ENCODE data around the gene LRRC72.
"Not testable (repeated sequence)": the region's sequence is repeated elsewhere in the genome, so short reads cannot be mapped to it uniquely, and the experiment has no call there.

Gene LRRC72

GRCh38 chr7:16562456-16563220, 36.0 kb downstream of the LRRC72 start:
- in situ Hi-C loops (cut with HindIII; ENCODE audit: low pct_ligation_motif_present, low pct_unique_long_range_greater_than_20kb, low sequenced_read_pairs), result no loop called here
- DNase-seq, result no peak

- in situ Hi-C loops (cut with HindIII; ENCODE audit: low pct_ligation_motif_present, low pct_unique_long_range_greater_than_20kb, low sequenced_read_pairs), result no loop called here
- peak; percentile 13 for DNase-seq
Measured at GRCh38 chr7:16563281-16564022, 36.8 kb downstream of the LRRC72 start.

- in situ Hi-C loops (cut with HindIII; ENCODE audit: low pct_ligation_motif_present, low pct_unique_long_range_greater_than_20kb, low sequenced_read_pairs), result no loop called here
- no peak for DNase-seq
Measured at GRCh38 chr7:16564023-16564380, 37.4 kb downstream of the LRRC72 start.

- DNase-seq, result peak; percentile 73
- in situ Hi-C loops (cut with HindIII; ENCODE audit: low pct_ligation_motif_present, low pct_unique_long_range_greater_than_20kb, low sequenced_read_pairs), result no loop called here
Measured at GRCh38 chr7:16564909-16565426, 38.3 kb downstream of the LRRC72 start.

- no peak for DNase-seq
- in situ Hi-C loops (cut with HindIII; ENCODE audit: low pct_ligation_motif_present, low pct_unique_long_range_greater_than_20kb, low sequenced_read_pairs), result no loop called here
Measured at GRCh38 chr7:16571941-16572340, 45.3 kb downstream of the LRRC72 start.

- no peak for DNase-seq
- in situ Hi-C loops (cut with HindIII; ENCODE audit: low pct_ligation_motif_present, low pct_unique_long_range_greater_than_20kb, low sequenced_read_pairs), result no loop called here
Measured at GRCh38 chr7:16579216-16579615, 52.6 kb downstream of the LRRC72 start.

- in situ Hi-C loops (cut with HindIII; ENCODE audit: low pct_ligation_motif_present, low pct_unique_long_range_greater_than_20kb, low sequenced_read_pairs), result no loop called here
- no peak for DNase-seq
Measured at GRCh38 chr7:16581286-16581685, 54.7 kb downstream of the LRRC72 start.

- in situ Hi-C loops (cut with HindIII; ENCODE audit: low pct_ligation_motif_present, low pct_unique_long_range_greater_than_20kb, low sequenced_read_pairs), result no loop called here
- no peak for DNase-seq
Measured at GRCh38 chr7:16583834-16584233, 57.2 kb downstream of the LRRC72 start.

- no peak for DNase-seq
- in situ Hi-C loops (cut with HindIII; ENCODE audit: low pct_ligation_motif_present, low pct_unique_long_range_greater_than_20kb, low sequenced_read_pairs), result no loop called here
Measured at GRCh38 chr7:16585540-16585939, 58.9 kb downstream of the LRRC72 start.

- no peak for DNase-seq
- in situ Hi-C loops (cut with HindIII; ENCODE audit: low pct_ligation_motif_present, low pct_unique_long_range_greater_than_20kb, low sequenced_read_pairs), result no loop called here
Measured at GRCh38 chr7:16586081-16586874, 59.7 kb downstream of the LRRC72 start.

- in situ Hi-C loops (cut with HindIII; ENCODE audit: low pct_ligation_motif_present, low pct_unique_long_range_greater_than_20kb, low sequenced_read_pairs), result no loop called here
- DNase-seq, result no peak
Measured at GRCh38 chr7:16587129-16587528, 60.5 kb downstream of the LRRC72 start.

GRCh38 chr7:16587790-16588189, 61.2 kb downstream of the LRRC72 start:
- DNase-seq, result no peak
- in situ Hi-C loops (cut with HindIII; ENCODE audit: low pct_ligation_motif_present, low pct_unique_long_range_greater_than_20kb, low sequenced_read_pairs), result no loop called here

GRCh38 chr7:16589881-16590280, 63.3 kb downstream of the LRRC72 start:
- in situ Hi-C loops (cut with HindIII; ENCODE audit: low pct_ligation_motif_present, low pct_unique_long_range_greater_than_20kb, low sequenced_read_pairs), result no loop called here
- DNase-seq, result no peak

GRCh38 chr7:16590424-16590823, 63.8 kb downstream of the LRRC72 start:
- DNase-seq, result no peak
- in situ Hi-C loops (cut with HindIII; ENCODE audit: low pct_ligation_motif_present, low pct_unique_long_range_greater_than_20kb, low sequenced_read_pairs), result no loop called here

- in situ Hi-C loops (cut with HindIII; ENCODE audit: low pct_ligation_motif_present, low pct_unique_long_range_greater_than_20kb, low sequenced_read_pairs), result no loop called here
- no peak for DNase-seq
Measured at GRCh38 chr7:16592395-16592794, 65.8 kb downstream of the LRRC72 start.

- in situ Hi-C loops (cut with HindIII; ENCODE audit: low pct_ligation_motif_present, low pct_unique_long_range_greater_than_20kb, low sequenced_read_pairs), result no loop called here
- no peak for DNase-seq
Measured at GRCh38 chr7:16594061-16594460, 67.4 kb downstream of the LRRC72 start.

- DNase-seq, result no peak
- in situ Hi-C loops (cut with HindIII; ENCODE audit: low pct_ligation_motif_present, low pct_unique_long_range_greater_than_20kb, low sequenced_read_pairs), result no loop called here
Measured at GRCh38 chr7:16594676-16595075, 68.1 kb downstream of the LRRC72 start.

GRCh38 chr7:16595596-16595995, 69.0 kb downstream of the LRRC72 start:
- DNase-seq; in situ Hi-C loops (cut with HindIII; ENCODE audit: low pct_ligation_motif_present, low pct_unique_long_range_greater_than_20kb, low sequenced_read_pairs): not testable (repeated sequence)

GRCh38 chr7:16598015-16598414, 71.4 kb downstream of the LRRC72 start:
- in situ Hi-C loops (cut with HindIII; ENCODE audit: low pct_ligation_motif_present, low pct_unique_long_range_greater_than_20kb, low sequenced_read_pairs), result no loop called here
- no peak for DNase-seq

Measured in ACHN (cell line).